Measurements from ENCODE around the gene LRRN4CL.
A peak's percentile ranks its signal among the peaks of the same experiment; 100 is the strongest.
"Not testable (repeated sequence)": the region's sequence is repeated elsewhere in the genome, so short reads cannot be mapped to it uniquely, and the experiment has no call there.

The LRRN4CL gene

GRCh38 chr11:62716206-62716605, 26.9 kb upstream of the LRRN4CL start:
- H3K9me3 Mint-ChIP-seq, result no peaks in the 10 kb centered on the region
- peaks cover 67% of the 10 kb centered on the region for H3K4me1 Mint-ChIP-seq
- no peaks in the 10 kb centered on the region for H3K27me3 Mint-ChIP-seq
- ATAC-seq, result no peak
- no peak overlapping the region for H3K4me3 Mint-ChIP-seq
- H3K27ac Mint-ChIP-seq, result peak overlapping the region in 1 of 2 donors; percentile 11
- DNase-seq, result no peak

GRCh38 chr11:62715150-62716130, 26.1 kb upstream of the LRRN4CL start:
- no peak for ATAC-seq

GRCh38 chr11:62713343-62713742, 24.0 kb upstream of the LRRN4CL start:
- Mint-ChIP-seq H3K27ac (peak overlapping the region in 1 of 2 donors; percentile 92), H3K4me3 (peak overlapping the region; percentile 56 to 64), H3K4me1 (peaks cover 71% of the 10 kb centered on the region), H3K27me3 (no peaks in the 10 kb centered on the region), H3K9me3 (no peaks in the 10 kb centered on the region)
- ATAC-seq, result no peak
- no peak for DNase-seq

More at GRCh38 chr11:62715150-62716130, 26.1 kb upstream of the LRRN4CL start:
- H3K27me3 Mint-ChIP-seq, result no peaks in the 10 kb centered on the region
- no peaks in the 10 kb centered on the region for H3K9me3 Mint-ChIP-seq
- DNase-seq, result no peak
- no peak overlapping the region for H3K4me3 Mint-ChIP-seq
- H3K27ac Mint-ChIP-seq, result peak overlapping the region; percentile 70 to 84
- peaks cover 66% of the 10 kb centered on the region for H3K4me1 Mint-ChIP-seq

GRCh38 chr11:62712861-62713260, 23.5 kb upstream of the LRRN4CL start:
- DNase-seq (no peak), ATAC-seq (no peak)
- Mint-ChIP-seq H3K27ac (peak overlapping the region; percentile 68 to 92), H3K4me3 (peak overlapping the region; percentile 56 to 64), H3K9me3 (no peaks in the 10 kb centered on the region), H3K4me1 (peaks cover 76% of the 10 kb centered on the region), H3K27me3 (no peaks in the 10 kb centered on the region)

- H3K27ac Mint-ChIP-seq, result peak overlapping the region; percentile 68 to 92
- H3K4me1 Mint-ChIP-seq, result peaks cover 81% of the 10 kb centered on the region
- no peak for ATAC-seq
- DNase-seq, result no peak
- no peaks in the 10 kb centered on the region for H3K9me3 Mint-ChIP-seq
- H3K27me3 Mint-ChIP-seq, result no peaks in the 10 kb centered on the region
- peak overlapping the region; percentile 56 to 64 for H3K4me3 Mint-ChIP-seq
Measured at GRCh38 chr11:62712276-62712812, 23.0 kb upstream of the LRRN4CL start.

- Mint-ChIP-seq H3K9me3 (no peaks in the 10 kb centered on the region), H3K4me3 (peak overlapping the region; percentile 86 to 93), H3K27me3 (no peaks in the 10 kb centered on the region), H3K4me1 (peaks cover 84% of the 10 kb centered on the region), H3K27ac (peak overlapping the region; percentile 93 to 97)
- ATAC-seq (no peak), DNase-seq (no peak)
Measured at GRCh38 chr11:62710001-62710345, 20.6 kb upstream of the LRRN4CL start.

- H3K4me1 Mint-ChIP-seq, result peaks cover 79% of the 10 kb centered on the region
- ATAC-seq, result peak; percentile 84
- DNase-seq, result peak; percentile 93 to 97
Measured at GRCh38 chr11:62709247-62710000, 20.1 kb upstream of the LRRN4CL start.

GRCh38 chr11:62708793-62709192, 19.5 kb upstream of the LRRN4CL start:
- Mint-ChIP-seq H3K27ac (peak overlapping the region; percentile 93 to 97), H3K4me1 (peaks cover 72% of the 10 kb centered on the region), H3K27me3 (no peaks in the 10 kb centered on the region), H3K9me3 (no peaks in the 10 kb centered on the region), H3K4me3 (peak overlapping the region; percentile 86 to 93)
- DNase-seq, result peak in 1 of 2 donors; percentile 62
- ATAC-seq, result peak; percentile 62

More at GRCh38 chr11:62709247-62710000, 20.1 kb upstream of the LRRN4CL start:
- H3K4me3 Mint-ChIP-seq, result peak overlapping the region; percentile 86 to 93
- no peaks in the 10 kb centered on the region for H3K27me3 Mint-ChIP-seq
- H3K27ac Mint-ChIP-seq, result peak overlapping the region; percentile 93 to 97
- no peaks in the 10 kb centered on the region for H3K9me3 Mint-ChIP-seq

GRCh38 chr11:62708392-62708791, 19.1 kb upstream of the LRRN4CL start:
- no peaks in the 10 kb centered on the region for H3K27me3 Mint-ChIP-seq
- ATAC-seq, result no peak
- DNase-seq, result no peak
- no peaks in the 10 kb centered on the region for H3K9me3 Mint-ChIP-seq
- peaks cover 68% of the 10 kb centered on the region for H3K4me1 Mint-ChIP-seq
- H3K4me3 Mint-ChIP-seq, result peak overlapping the region; percentile 86 to 93
- peak overlapping the region; percentile 93 to 97 for H3K27ac Mint-ChIP-seq

- ATAC-seq (no peak), DNase-seq (no peak)
- Mint-ChIP-seq H3K27me3 (no peaks in the 10 kb centered on the region), H3K4me3 (peak within 1 kb of the TSS; percentile 95 to 96), H3K4me1 (peaks cover 62% of the 10 kb centered on the region), H3K27ac (peak within 1 kb of the TSS; percentile 93 to 97), H3K9me3 (no peaks in the 10 kb centered on the region)
Measured at GRCh38 chr11:62707277-62707861, 18.0 kb upstream of the LRRN4CL start, which contains the start of the genes BSCL2 and GNG3. Gene BSCL2, minus strand, starts transcription at chr11:62707424. Its CDS starts 229 bp downstream, at chr11:62707195. Gene GNG3, plus strand, starts transcription at chr11:62707676. Its CDS starts 620 bp downstream, at chr11:62708296.

- no peak for DNase-seq
- H3K4me1 Mint-ChIP-seq, result peaks cover 60% of the 10 kb centered on the region
Measured at GRCh38 chr11:62706850-62707247, 17.5 kb upstream of the LRRN4CL start.

GRCh38 chr11:62705880-62706849, 16.8 kb upstream of the LRRN4CL start:
- Mint-ChIP-seq H3K4me3 (peak overlapping the region; percentile 95 to 96), H3K4me1 (peaks cover 60% of the 10 kb centered on the region), H3K27ac (peak overlapping the region; percentile 77 to 90), H3K9me3 (no peaks in the 10 kb centered on the region), H3K27me3 (no peaks in the 10 kb centered on the region)
- ATAC-seq, result peak; percentile 79
- DNase-seq, result peak; percentile 91 to 92

More at GRCh38 chr11:62706850-62707247, 17.5 kb upstream of the LRRN4CL start:
- no peaks in the 10 kb centered on the region for H3K27me3 Mint-ChIP-seq
- no peak for ATAC-seq
- no peaks in the 10 kb centered on the region for H3K9me3 Mint-ChIP-seq
- peak overlapping the region; percentile 95 to 96 for H3K4me3 Mint-ChIP-seq
- peak overlapping the region; percentile 12 to 84 for H3K27ac Mint-ChIP-seq

- Mint-ChIP-seq H3K27ac (peak overlapping the region in 1 of 2 donors; percentile 90), H3K4me1 (peaks cover 56% of the 10 kb centered on the region), H3K27me3 (no peaks in the 10 kb centered on the region), H3K4me3 (peak overlapping the region; percentile 95 to 96), H3K9me3 (no peaks in the 10 kb centered on the region)
- ATAC-seq, result no peak
- DNase-seq, result no peak
Measured at GRCh38 chr11:62705413-62705812, 16.1 kb upstream of the LRRN4CL start.

GRCh38 chr11:62703921-62704320, 14.6 kb upstream of the LRRN4CL start:
- H3K4me3 Mint-ChIP-seq, ATAC-seq, DNase-seq, H3K9me3 Mint-ChIP-seq, H3K27me3 Mint-ChIP-seq, H3K27ac Mint-ChIP-seq: not testable (repeated sequence)
- H3K4me1 Mint-ChIP-seq, result peaks cover 45% of the 10 kb centered on the region

Measured in stimulated activated naive CD8-positive, alpha-beta T cell treated with anti-CD3 and anti-CD28 coated beads, Interleukin-15, amount 100 ng/mL, for 72 hours (primary cell).